ENCODE data around the gene SFXN1.

Gene SFXN1

DNA sequence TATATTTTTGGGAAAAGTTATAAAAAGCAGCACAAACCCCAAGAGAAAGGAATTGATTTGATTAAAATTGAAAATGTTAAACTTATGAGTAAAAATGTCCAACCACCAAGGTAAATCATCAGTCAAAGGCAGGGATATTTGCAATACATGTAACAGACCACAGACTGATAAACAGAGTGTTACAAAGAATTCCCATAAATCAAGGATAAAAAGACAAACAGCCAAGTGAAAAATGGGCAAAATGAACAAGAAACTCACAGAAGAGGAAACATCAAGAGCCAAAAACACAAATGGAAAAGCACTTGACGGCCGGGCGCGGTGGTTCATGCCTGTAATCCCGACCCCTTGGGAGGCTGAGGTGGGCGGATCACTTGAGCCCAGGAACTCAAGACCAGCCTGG lies 98.2 kb downstream of the SFXN1 start:
- peaks cover 40% of the 10 kb centered on the region for H3K4me1 Mint-ChIP-seq (ENCODE audit: low read depth)
- H3K36me3 Mint-ChIP-seq (ENCODE audit: low read depth), result peaks cover 4% of the 10 kb centered on the region
- no peak overlapping the region for H3K27ac Mint-ChIP-seq
- peaks cover 19% of the 10 kb centered on the region for H3K27me3 Mint-ChIP-seq
- H3K9me3 Mint-ChIP-seq, result peaks cover 4% of the 10 kb centered on the region
- H3K4me3 Mint-ChIP-seq, result no peak overlapping the region

Data from stimulated activated naive CD8-positive, alpha-beta T cell treated with anti-CD3 and anti-CD28 coated beads, Interleukin-15, Interleukin-2, amounts not matched to agents 100 ng/mL and 50 ng/mL, for 24 hours (primary cell).